Measurements from ENCODE around the gene ABHD16B. TPM values are rescaled to one million over a fixed set of nuclear protein-coding genes. Genes with fewer than 3 reads are reported as not detected.
A peak's percentile ranks its signal among the peaks of the same experiment; 100 is the strongest.

The ABHD16B gene
- total RNA-seq, 1 experiment from 2014 or later: not detected

DNA sequence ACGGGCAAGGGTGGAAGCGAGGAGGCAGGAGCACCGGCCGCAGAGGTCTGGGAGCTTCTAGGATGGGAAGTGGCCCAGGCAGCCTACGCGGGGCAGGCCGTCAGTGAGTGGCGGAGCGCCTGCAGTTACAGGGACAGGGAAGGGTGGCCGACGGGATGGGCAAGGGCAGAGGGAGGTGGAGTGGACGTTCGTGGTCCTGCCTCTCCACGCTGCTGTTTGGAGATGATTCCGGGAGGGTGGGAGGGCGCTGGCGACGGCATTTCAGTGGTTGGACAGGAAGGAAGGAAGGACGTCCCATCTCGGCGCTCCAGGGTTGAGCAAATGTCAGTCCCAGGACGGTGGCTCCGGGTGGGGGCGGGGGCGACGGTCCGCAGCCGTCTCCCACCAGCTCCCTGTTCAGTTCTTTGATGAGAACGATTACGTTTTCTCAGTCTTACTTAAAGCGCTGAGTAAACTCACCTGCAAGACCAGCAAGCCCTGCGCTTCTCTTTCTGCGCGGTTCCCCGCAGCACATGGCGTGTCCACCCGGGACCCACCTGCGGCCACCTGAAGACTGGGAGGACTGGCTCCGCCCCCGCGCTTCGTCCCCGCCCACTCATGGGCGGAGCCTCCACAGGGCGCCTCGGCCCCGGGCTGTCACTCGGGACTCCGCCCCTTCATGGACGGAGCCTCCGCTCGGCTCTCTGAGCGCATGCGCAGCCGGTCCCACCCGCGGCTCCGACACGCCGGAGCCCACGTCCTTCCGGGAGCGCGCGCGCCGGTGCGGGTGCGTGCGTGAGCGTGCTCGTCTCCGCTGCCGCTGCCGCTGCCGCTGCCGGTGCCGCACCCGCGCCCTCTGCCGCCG is 33.3 kb downstream of the ABHD16B start, which contains the start of gene DNAJC5:
Gene DNAJC5 (plus strand): TSS at position 769 of the 844 bp plus-strand sequence. CDS start 33,220 bp downstream, outside the sequence.
- DNase-seq (ENCODE audit: low read depth): peak; percentile 84

DNA sequence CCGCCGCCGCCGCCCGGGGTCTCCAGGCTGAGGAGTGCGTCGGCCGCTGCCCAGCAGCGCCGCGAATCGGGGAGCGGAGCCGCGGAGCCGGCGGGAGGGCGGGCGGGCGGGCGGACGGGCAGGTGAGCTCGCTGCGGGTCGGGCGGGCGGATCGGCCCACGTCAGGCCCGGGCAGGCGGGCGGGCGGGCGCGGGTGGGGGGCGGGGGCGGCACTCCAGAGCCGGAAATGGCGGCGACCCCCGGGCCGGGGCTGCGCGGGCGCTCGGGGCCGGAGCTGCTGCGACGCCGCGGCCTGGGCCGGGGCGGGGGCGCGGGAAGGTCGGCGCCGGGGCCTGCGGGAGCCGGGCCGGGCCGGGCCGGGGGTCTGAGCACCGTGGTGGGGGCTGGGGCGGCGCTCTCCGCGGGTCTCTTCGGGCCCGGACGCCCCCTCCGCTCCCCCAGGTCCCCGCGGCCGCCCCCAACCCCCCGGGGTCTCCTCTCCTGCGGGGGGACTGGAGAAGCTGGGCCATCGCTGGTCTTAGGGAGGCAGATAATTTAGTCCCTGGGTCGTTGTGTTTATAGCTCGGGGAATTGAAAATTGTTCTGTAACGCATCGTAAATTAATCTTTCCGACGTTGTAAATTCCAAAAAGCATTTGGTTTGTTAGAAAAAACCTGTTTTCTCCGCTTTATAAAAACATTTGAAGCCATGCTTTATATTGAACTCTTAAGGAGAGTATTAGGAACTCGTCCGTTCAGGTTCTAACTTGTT is 34.1 kb downstream of the ABHD16B start:
- no peak for DNase-seq (ENCODE audit: low read depth)

DNA sequence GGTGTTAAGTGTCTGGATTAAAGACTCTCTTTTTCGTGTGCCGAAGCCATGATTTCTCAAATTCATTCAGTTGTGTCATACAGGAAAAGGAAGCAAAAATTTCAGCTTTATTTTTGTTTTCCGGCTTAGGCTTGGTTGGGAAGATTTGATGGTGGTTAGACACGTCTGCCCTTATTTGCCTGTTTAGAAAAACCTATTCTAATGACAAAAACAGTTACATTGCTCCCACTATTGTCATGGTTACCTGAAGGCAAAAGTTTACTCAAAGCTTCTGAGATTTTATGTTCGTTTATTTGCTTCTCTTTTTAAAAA is 34.6 kb downstream of the ABHD16B start:
- DNase-seq (ENCODE audit: low read depth): no peak

DNA sequence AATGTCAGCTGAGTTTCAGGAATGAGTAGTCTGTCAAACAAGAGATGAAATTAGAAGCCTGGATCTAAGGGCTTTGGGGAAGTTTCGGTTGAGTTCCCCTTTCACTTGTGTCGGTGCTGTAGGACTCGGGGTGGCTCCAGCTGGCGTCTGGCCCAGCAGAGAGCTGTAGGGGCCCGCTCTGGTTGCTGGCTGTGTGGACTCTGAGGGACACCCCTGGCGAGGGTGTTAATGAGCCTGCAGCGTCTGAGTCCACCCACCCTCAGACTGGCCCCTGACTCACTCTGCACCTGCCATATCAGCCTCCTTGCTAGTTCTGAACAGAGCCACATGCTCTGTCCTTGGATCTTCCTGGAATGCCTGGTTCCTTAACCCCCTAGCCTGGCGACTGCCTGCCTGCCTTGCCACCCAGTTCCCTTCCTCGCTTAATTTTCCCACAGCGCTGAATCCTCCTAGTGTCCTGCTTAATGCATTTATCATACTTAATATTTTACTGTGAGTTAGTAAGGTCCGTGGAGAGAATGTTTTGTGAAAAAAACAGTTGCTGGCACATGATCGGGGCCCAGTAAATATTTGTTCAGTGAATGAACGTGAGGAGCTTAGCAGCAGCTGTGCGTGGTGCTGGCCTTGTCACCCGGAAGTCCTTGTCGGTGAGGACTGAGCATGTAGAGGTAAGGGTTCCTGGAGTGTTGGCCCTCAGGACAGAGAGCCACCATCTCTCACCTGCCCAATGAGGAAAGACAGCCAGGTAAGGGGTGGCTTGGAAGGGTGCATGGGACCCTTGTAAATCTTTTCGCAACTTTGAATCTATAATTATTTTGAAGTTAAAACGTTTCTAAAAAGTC is 35.2 kb downstream of the ABHD16B start:
- DNase-seq (ENCODE audit: low read depth): peak; percentile 36

DNA sequence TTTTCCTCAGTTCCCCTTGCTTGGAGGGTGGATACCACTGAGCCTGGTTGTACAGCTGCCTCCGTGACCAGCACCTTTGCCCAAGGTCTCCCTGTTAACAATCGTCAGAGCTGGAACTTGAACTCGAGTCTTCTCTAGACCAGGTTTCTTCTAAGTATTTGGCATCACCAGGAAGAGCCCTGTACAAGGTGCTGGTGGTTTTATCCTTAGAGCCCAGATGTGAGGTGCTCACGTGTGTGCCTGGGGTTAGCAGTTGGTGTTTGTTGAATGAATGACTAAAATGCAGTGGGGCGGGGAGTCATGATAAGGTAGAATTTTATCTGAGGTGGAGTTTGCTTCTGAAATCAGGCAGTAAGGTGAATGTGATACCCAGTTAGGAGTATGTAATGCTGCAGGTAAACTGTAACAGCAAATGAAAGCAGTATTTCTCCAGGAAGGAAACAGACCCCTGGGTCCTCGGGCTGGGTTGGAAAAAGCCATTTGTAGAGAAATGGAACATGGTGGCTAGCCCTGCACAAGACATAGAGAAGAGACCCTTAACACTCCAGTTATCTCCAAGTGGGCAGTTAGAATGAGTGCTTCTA is 36.8 kb downstream of the ABHD16B start:
- no peak for DNase-seq (ENCODE audit: low read depth)

DNA sequence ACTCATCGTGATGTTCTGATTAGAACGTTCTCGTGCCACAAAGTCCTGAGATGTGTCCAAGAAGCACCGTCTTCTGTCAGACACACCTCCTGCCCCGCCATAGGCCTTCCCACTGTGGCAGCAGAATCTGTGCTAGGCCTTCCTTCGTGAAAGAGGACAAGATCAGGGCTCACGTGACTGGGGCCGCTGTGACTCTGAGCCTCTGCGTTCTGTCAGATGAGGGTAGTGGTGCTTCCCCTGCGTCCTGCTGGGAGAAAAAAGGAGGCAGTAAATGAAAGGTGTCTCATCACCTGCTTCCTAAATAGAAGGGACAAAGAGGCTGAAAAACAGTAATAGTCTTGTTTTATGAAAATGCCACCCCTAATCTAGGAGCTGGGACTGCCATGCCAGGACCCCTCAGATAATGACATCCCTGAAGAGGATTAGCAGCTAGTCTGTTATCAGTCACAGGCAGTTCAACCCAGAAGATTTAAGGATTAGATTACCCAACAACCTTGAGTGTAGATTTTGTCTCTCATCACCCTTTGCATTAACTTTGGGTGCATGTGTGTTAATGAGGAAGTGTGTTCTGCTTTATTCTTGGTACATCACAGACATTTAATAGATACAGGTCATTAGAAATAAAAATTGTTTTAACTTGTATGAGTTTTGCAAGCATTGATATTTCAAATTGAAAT is 37.7 kb downstream of the ABHD16B start:
- no peak for DNase-seq (ENCODE audit: low read depth)

DNA sequence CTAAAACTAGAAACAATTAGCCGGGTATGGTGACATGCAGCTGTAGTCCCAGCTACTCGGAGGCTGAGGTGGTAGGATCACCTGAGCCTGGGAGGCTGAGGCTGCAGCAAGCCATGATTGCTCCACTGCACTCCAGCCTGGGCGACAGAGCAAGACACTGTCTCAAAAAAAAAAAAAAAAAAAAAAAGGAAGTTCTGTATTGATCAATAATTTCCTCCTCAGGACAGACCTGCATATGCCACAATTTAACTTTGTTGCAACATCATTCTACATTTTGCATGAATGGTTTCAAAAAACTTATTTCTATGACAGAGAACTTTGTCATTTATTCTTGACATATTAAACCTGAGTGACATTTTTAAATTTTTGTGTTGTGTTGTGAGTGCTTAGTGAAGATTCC is 39.1 kb downstream of the ABHD16B start:
- no peak for DNase-seq (ENCODE audit: low read depth)

DNA sequence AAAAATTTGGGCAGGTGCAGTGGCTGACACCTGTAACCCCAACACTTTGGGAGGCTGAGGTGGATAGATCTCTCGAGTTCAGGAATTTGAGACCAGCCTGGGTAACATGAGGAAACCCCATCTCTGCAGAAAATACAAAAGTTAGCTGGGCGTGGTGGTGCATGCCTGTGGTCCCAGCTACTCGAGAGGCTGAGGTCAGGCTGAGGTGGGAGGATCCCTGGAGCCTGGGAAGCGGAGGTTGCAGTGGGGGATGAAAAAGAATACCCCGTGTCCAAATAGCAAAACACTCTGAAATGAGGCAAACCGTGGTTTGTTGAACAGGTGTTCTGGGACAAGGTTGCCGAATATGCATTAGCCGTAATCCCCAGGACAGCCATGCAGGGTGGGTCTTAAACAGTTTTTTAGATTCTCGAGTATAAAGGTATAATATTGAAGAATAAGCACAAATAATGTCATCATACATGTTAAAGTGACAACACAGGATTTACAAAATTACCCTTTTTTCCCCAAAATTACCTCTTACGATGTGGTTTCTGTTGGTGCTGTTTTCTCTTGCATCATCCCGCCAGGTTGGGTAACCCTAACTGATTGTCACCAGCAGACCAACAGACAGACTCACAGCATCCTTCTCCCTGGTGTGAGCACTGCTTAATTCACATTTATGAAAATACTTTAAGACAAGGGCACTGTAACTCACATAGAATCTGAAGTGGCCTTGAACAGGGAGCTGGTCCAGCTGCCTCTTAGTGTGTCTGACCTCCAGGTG is 42.7 kb downstream of the ABHD16B start:
- no peak for DNase-seq (ENCODE audit: low read depth)

DNA sequence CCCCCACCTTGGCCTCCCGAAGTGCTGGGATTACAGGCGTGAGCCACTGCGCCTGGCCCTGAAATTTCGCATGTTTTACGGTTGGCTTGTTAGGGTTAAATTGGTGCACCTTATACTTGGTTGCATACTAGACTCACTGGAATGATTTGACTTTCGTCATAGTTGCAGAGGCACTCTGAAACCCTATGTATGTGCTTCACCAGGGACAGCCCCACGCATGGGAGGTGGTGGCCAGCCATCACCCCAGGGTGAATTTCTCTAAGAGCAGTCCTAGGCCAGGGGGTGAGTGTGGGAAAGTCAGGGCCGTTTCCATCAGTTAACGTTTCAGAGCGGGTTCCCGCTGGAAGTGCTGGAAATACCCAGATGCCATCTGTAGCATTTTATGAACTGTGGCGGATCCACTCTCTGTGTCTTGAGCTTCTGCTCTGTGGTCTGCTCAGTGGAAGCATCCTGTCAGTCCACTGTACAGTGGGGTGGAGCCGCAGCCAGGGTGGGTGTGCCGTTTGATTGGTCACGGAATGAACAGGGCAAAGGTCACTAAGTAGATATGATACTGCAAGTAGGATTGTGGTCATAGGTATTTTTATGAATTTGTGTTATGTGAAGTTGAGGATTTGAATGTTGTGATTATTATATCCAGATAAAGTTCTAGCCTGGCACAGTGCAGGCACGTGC is 46.8 kb downstream of the ABHD16B start:
- no peak for DNase-seq (ENCODE audit: low read depth)

DNA sequence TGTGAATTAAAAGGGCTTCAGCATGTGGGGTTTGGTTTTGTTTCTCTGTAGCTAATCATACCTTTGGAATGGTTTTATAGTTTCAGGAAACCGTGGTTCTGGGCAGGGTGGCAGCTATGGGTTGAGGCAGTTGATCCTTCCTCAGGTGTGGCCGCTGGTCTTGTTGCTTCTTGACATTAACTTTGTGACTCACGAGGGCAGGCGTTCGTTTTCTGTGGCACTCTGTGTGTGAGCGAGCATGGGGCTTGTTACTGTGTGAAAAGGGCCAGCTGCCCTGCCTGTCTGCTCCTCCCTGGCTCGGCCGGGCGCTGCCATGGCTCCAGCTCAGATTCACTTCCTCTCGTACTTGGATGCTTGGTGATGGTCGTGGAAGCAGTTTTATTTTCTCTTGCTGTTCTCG is 49.9 kb downstream of the ABHD16B start:
- DNase-seq (ENCODE audit: low read depth): peak; percentile 38

Small RNAs within 50 kb of the gene (small RNA-seq; reads per million reads assigned to genes)
- gene RNU1-134P: 0.27 reads per million, percentile 24 among the genes with 10 or more reads in this experiment

Other genes starting within 250 kb of the ABHD16B start
- gene GMEB2, start 234.4 kb upstream of the ABHD16B start, total RNA-seq (2014; rRNA removed; shearing (Covaris generic)): 18.3 and 22.0 TPM in 2 replicates
- gene STMN3, start 208.1 kb upstream of the ABHD16B start, total RNA-seq (2014; rRNA removed; shearing (Covaris generic)): 30.9 and 33.2 TPM in 2 replicates
- gene RTEL1, start 203.2 kb upstream of the ABHD16B start, total RNA-seq (2014; rRNA removed; shearing (Covaris generic)): 13.1 and 19.3 TPM in 2 replicates
- 5.9 and 7.2 TPM in 2 replicates for gene TNFRSF6B, start 164.8 kb upstream of the ABHD16B start, total RNA-seq (2014; rRNA removed; shearing (Covaris generic))
- gene ARFRP1, start 153.5 kb upstream of the ABHD16B start, total RNA-seq (2014; rRNA removed; shearing (Covaris generic)): 44.6 and 46.2 TPM in 2 replicates
- gene ZGPAT, start 153.5 kb upstream of the ABHD16B start, total RNA-seq (2014; rRNA removed; shearing (Covaris generic)): 29.1 and 29.6 TPM in 2 replicates
- gene LIME1, start 124.8 kb upstream of the ABHD16B start, total RNA-seq (2014; rRNA removed; shearing (Covaris generic)): 5.8 and 10.3 TPM in 2 replicates
- gene SLC2A4RG, start 121.7 kb upstream of the ABHD16B start, total RNA-seq (2014; rRNA removed; shearing (Covaris generic)): 39.8 and 49.2 TPM in 2 replicates
- 0.19 and 0.20 TPM in 2 replicates for gene ZBTB46, start 30.2 kb upstream of the ABHD16B start, total RNA-seq (2014; rRNA removed; shearing (Covaris generic))
- gene TPD52L2, start 3.8 kb downstream of the ABHD16B start, total RNA-seq (2014; rRNA removed; shearing (Covaris generic)): 119 and 120 TPM in 2 replicates
- 51.4 and 60.0 TPM in 2 replicates for gene DNAJC5, start 33.6 kb downstream of the ABHD16B start, total RNA-seq (2014; rRNA removed; shearing (Covaris generic))
- gene UCKL1, start 94.9 kb downstream of the ABHD16B start, total RNA-seq (2014; rRNA removed; shearing (Covaris generic)): 17.1 and 26.0 TPM in 2 replicates
- 16.4 and 18.7 TPM in 2 replicates for gene ZNF512B, start 108.4 kb downstream of the ABHD16B start, total RNA-seq (2014; rRNA removed; shearing (Covaris generic))
- gene SAMD10, start 118.1 kb downstream of the ABHD16B start, total RNA-seq (2014; rRNA removed; shearing (Covaris generic)): 3.6 and 7.6 TPM in 2 replicates
- 60.8 and 66.3 TPM in 2 replicates for gene PRPF6, start 119.6 kb downstream of the ABHD16B start, total RNA-seq (2014; rRNA removed; shearing (Covaris generic))
- 0.42 and 0.50 TPM in 2 replicates for gene C20orf204, start 174.7 kb downstream of the ABHD16B start, total RNA-seq (2014; rRNA removed; shearing (Covaris generic))
- gene SOX18, start 188.1 kb downstream of the ABHD16B start, total RNA-seq (2014; rRNA removed; shearing (Covaris generic)): 0.11 and 0.57 TPM in 2 replicates
- 13.4 and 16.7 TPM in 2 replicates for gene TCEA2, start 201.7 kb downstream of the ABHD16B start, total RNA-seq (2014; rRNA removed; shearing (Covaris generic))
- gene RGS19, start 218.0 kb downstream of the ABHD16B start, total RNA-seq (2014; rRNA removed; shearing (Covaris generic)): 37.1 and 37.3 TPM in 2 replicates
- 0.33 and 0.43 TPM in 2 replicates for gene OPRL1, start 218.6 kb downstream of the ABHD16B start, total RNA-seq (2014; rRNA removed; shearing (Covaris generic))
- gene LKAAEAR1, start 222.9 kb downstream of the ABHD16B start, total RNA-seq (2014; rRNA removed; shearing (Covaris generic)): 0.84 and 1.0 TPM in 2 replicates
- not detected in 2 replicates for gene NPBWR2, start 246.1 kb downstream of the ABHD16B start, total RNA-seq (2014; rRNA removed; shearing (Covaris generic))